ENCODE results near the gene COL4A2.

DNA sequence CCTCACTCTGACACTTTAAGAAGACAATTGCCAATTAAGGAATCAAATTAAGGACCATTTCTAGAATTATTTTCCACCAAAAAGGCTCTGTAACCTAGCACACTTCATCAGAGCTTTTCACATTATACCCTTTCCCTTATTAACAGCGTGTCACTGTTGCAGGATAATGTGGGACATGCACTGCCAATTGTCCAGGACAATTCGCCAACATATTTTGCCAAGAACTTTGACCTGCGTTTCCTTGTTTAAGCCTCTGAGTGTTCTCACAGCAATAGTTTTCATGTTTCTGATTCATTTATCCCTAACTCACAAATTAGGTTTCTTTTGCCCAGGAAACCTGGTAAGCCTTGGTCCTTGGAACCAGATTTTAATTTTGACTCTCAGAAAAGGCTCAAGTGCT, 13.4 kb upstream of the COL4A2 start:
- no peak for TF ChIP-seq CTCF (IDR thresholded peaks at IDR 0.05)
- TF ChIP-seq EP300 (IDR thresholded peaks at IDR 0.05): no peak
- no peak for TF ChIP-seq POLR2A (IDR thresholded peaks at IDR 0.05)
- TF ChIP-seq POLR2AphosphoS5 (IDR thresholded peaks at IDR 0.05): no peak
